GM10847 (cell line): Measurements from ENCODE around the gene ABTB1.

ENCODE experiments used
- POLR2A ChIP-seq: IDR thresholded peaks from 2 replicates; pipeline ENCODE4 v1.6.1; 2011; ENCODE audit not compliant: insufficient read length; ENCODE audit errors: extremely low read depth

The ABTB1 gene

GRCh38 chr3:127687228-127687737 lies 14.5 kb downstream of the ABTB1 start:
- TF ChIP-seq POLR2A = no peak

GRCh38 chr3:127688022-127688415 lies 15.3 kb downstream of the ABTB1 start:
- TF ChIP-seq POLR2A = no peak

GRCh38 chr3:127688416-127689265 lies 15.9 kb downstream of the ABTB1 start:
- TF ChIP-seq POLR2A = no peak

- TF ChIP-seq POLR2A = no peak
Measured at GRCh38 chr3:127689266-127689860, 16.6 kb downstream of the ABTB1 start.

GRCh38 chr3:127690106-127690505 lies 17.4 kb downstream of the ABTB1 start:
- no peak for TF ChIP-seq POLR2A

- no peak for TF ChIP-seq POLR2A
Measured at GRCh38 chr3:127690823-127691452, 18.2 kb downstream of the ABTB1 start.

GRCh38 chr3:127691489-127691888 lies 18.7 kb downstream of the ABTB1 start:
- TF ChIP-seq POLR2A = no peak

GRCh38 chr3:127691974-127692373 lies 19.2 kb downstream of the ABTB1 start:
- no peak for TF ChIP-seq POLR2A

GRCh38 chr3:127692501-127693335 lies 20.0 kb downstream of the ABTB1 start:
- no peak for TF ChIP-seq POLR2A

- no peak for TF ChIP-seq POLR2A
Measured at GRCh38 chr3:127693336-127693843, 20.6 kb downstream of the ABTB1 start.

- no peak for TF ChIP-seq POLR2A
Measured at GRCh38 chr3:127694467-127695215, 21.9 kb downstream of the ABTB1 start.

GRCh38 chr3:127697551-127698240 lies 24.9 kb downstream of the ABTB1 start:
- TF ChIP-seq POLR2A = no peak

- no peak for TF ChIP-seq POLR2A
Measured at GRCh38 chr3:127698286-127698685, 25.5 kb downstream of the ABTB1 start.
